Measurements from ENCODE around the gene MTG2. TPM values are rescaled to one million over a fixed set of nuclear protein-coding genes. Genes with fewer than 3 reads are reported as not detected.

Gene MTG2
- total and polyA plus RNA-seq, 2 of the 4 experiments (the other 2 are of a cell fraction), result 11.5 to 25.2 TPM

- Histone ChIP-seq H3K9me1 (ENCODE audit: insufficient read depth, low read length) (no peaks in the 10 kb centered on the region), H2AFZ (replicated peaks; ENCODE audit: low read length, poor library complexity) (no peak overlapping the region), H3K27ac (ENCODE audit: insufficient read depth, low read length) (no peak overlapping the region), H2AK5ac (ENCODE audit: low read depth, low read length) (no peak overlapping the region), H2BK20ac (ENCODE audit: low read depth, low read length) (no peak overlapping the region), H3K27me3 (ENCODE audit: control insufficient read depth, insufficient read depth, low read length) (peaks cover 19% of the 10 kb centered on the region), H3K56ac (ENCODE audit: extremely low read depth, insufficient read depth, low read length) (no peak overlapping the region), H3K4me2 (ENCODE audit: low read depth, low read length) (no peak overlapping the region), H3K36me3 (ENCODE audit: control insufficient read depth, insufficient read depth, low read length) (no peaks in the 10 kb centered on the region), H4K91ac (ENCODE audit: insufficient read depth, low read depth, low read length) (no peak overlapping the region), H2AK9ac (replicated peaks; ENCODE audit: low read depth, low read length, poor library complexity) (no peak overlapping the region), H3K4me1 (ENCODE audit: control insufficient read depth, insufficient read depth, low read length) (peaks cover 4% of the 10 kb centered on the region), H4K5ac (ENCODE audit: low read depth, low read length) (no peak overlapping the region), H3K23ac (ENCODE audit: low read depth, low read length) (no peak overlapping the region), H4K8ac (ENCODE audit: low read depth in 2 of 2, low read length in 2 of 2) (no peak overlapping the region), H3K9ac (ENCODE audit: low read depth, low read length) (no peak overlapping the region), H3K4me3 (ENCODE audit: insufficient read depth, low read depth, low read length) (no peak overlapping the region), H3K18ac (ENCODE audit: low read depth, low read length) (no peak overlapping the region), H3K9me3 (ENCODE audit: control insufficient read depth, insufficient read depth, low read length) (peaks cover 4% of the 10 kb centered on the region), H4K20me1 (ENCODE audit: insufficient read depth, low read length) (peaks cover 13% of the 10 kb centered on the region), H2BK15ac (ENCODE audit: low read depth, low read length) (no peak overlapping the region), H2BK120ac (ENCODE audit: low read depth, low read length) (no peak overlapping the region), H3K79me1 (ENCODE audit: low read depth in 1 of 2, low read length in 2 of 2) (peaks cover 5 to 14% of the 10 kb centered on the region in 2 experiments; a peak in 3 of 4 replicates), H3K14ac (replicated peaks; ENCODE audit: low read depth, low read length) (no peak overlapping the region), H2BK5ac (ENCODE audit: low read depth, low read length, poor library complexity, severe bottlenecking) (no peak overlapping the region), H3K4ac (ENCODE audit: low read depth, low read length) (no peak overlapping the region)
- dilution Hi-C loops (cut with HindIII; ENCODE audit: low sequenced_read_pairs, unreplicated experiment) (no loop called here), in situ Hi-C loops (cut with MboI; ENCODE audit: low sequenced_read_pairs) (no loop called here), intact Hi-C loops (cut with micrococcal nuclease) (no loop called here)
- ATAC-seq (ENCODE audit: low read depth), result no peak
- WGBS, 2 experiments (ENCODE audit: extremely low coverage in 2 of 2, insufficient read length in 1 of 2), result 60% methylated on average over 4 of the region's 16 CpGs; no CpG with 5 or more reads in 1 of the 2 experiments
- CTCF ChIA-PET, result no interaction called here
- no TSS peak for BruUV-seq (replicated peaks)
- DNase-seq, result no peak
- POLR2A ChIA-PET (ENCODE audit: unreplicated experiment), result no interaction called here
- no peak for TF ChIP-seq FOS (IDR thresholded peaks at IDR 0.05; ENCODE audit: low read depth, low read length)
- no peak for TF ChIP-seq MXI1 (IDR thresholded peaks at IDR 0.05; ENCODE audit: borderline replicate concordance, low read depth, low read length)
- no peak for TF ChIP-seq RFX5 (IDR thresholded peaks at IDR 0.05; ENCODE audit: low read depth, low read length)
- no peak for TF ChIP-seq MAFK (IDR thresholded peaks at IDR 0.05; ENCODE audit: low read depth, low read length)
- no peak for TF ChIP-seq USF2 (IDR thresholded peaks at IDR 0.05; ENCODE audit: low read depth, low read length)
- TF ChIP-seq POLR2A (IDR thresholded peaks at IDR 0.05; ENCODE audit: low read depth, low read length), result no peak
- TF ChIP-seq RCOR1 (IDR thresholded peaks at IDR 0.05; ENCODE audit: insufficient replicate concordance, low read length), result no peak
- no peak for TF ChIP-seq MAZ (IDR thresholded peaks at IDR 0.05; ENCODE audit: borderline replicate concordance, low read depth, low read length)
- TF ChIP-seq CEBPB (IDR thresholded peaks at IDR 0.05; ENCODE audit: low read depth, low read length), result no peak
- TF ChIP-seq CHD1 (IDR thresholded peaks at IDR 0.05; ENCODE audit: low read depth, low read length), result no peak
- TF ChIP-seq CTCF (conservative IDR thresholded peaks at IDR 0.05; ENCODE audit: low read depth, low read length), result no peak
These were observed 52.4 kb downstream of the MTG2 start for GRCh38 chr20:62235001-62235776.

Measured in IMR-90 (cell line).